CD4-positive, alpha-beta T cell treated with Interleukin-6 at 100 ng/mL for 8 hours (primary cell): Measurements from ENCODE around the gene LPAR3.

Experiments used
- DNase-seq: peaks from one replicate; pipeline ENCODE4 v3.0.0-alpha.2; 2020; ENCODE audit warnings: mixed read lengths, low spot score

The LPAR3 gene

DNA sequence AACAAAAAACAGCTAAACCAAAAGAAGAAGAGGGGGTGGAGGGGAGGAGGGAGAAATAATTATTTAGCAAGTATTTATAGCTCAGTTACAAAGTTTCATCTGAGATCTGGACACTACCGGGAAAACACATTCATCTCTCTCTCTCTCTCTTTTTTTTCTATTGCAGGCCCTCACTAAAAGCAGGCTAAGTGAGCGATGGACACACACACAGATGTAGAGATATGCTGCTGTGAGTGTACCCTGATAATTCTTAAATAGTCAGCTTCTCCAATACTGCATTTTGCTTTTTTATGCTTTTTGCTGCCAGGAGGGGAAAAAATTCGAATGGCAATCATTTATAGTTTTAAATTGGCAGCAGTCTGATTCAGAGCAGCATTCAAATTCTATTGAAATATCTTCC, 65.0 kb downstream of the LPAR3 start:
- no peak for DNase-seq

GRCh38 chr1:84827555-84827954, 65.5 kb downstream of the LPAR3 start:
- no peak for DNase-seq

DNA sequence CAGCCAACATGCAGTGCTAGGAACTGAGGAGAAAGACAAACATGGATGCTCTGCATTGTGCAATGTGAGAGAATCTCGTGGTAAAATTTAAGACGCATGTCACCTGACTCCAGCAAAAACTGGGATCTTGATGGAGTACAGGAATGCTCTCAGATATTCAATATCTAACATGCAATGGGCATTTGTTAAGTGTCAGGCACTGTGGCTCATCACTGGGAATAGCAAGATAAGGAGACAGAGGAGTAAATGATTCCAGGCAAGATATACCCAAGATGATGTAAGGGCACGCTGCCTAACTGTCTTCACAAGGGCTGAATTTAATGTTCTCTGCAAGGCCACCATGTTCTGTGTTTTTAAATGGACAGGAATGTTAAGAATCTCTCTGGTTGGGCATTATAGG, 67.8 kb downstream of the LPAR3 start:
- no peak for DNase-seq

DNA sequence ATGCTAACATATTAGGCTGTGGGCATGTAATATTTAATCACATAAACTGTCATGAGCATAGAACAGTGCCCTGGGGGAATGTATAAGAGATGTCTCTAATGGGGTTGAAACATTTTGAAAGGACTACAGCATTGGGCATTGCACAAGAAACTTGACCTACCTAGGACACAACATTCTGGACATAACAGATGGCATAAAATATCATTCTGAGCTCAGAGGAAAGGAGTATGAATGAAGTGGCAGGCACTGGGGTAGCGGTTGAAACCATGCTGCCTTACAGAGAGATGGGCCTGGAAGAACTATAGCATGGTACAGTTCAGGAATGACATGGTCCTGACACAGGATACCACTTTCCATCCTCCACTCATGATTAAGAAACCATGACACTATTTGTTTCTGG, 69.0 kb downstream of the LPAR3 start:
- no peak for DNase-seq

DNA sequence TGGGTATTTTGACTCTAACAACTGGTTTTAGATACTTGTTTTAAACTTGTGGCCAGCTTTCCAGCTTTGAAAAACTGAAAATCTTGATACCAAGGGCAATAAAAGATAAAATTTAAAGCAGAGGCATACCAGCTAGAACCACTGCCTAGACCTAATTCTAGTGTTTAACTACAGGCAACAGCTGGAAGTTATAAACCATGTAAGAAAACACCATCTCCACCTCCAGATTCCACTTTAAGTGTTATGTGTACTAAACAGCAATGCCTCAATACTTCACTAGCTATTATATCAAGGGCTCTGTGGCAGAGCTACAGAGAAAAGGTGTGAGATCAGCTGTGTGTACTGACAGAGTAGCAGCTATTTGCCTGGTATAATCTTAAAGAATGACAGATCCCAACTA, 69.5 kb downstream of the LPAR3 start:
- no peak for DNase-seq

- DNase-seq: no peak
These were observed 82.7 kb downstream of the LPAR3 start for GRCh38 chr1:84810343-84810742.

DNA sequence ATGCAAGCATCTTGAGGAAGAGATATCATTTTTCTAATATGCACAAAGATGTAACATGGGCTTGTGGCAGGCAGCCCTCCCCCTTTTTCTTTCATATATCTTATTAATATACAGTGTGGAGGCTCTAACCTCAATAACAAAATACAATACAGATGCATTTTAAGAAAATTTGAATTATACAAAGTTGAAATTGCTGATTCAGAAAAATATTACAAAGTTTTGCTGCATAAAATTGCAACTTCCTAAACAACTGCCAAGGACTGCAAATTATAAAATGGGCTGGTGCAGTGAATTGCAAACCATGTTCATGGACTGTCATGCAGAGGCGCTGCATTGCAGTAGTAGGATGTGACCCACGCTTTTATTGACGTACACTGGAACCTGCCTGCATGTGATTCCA, 84.0 kb downstream of the LPAR3 start:
- DNase-seq: no peak

DNA sequence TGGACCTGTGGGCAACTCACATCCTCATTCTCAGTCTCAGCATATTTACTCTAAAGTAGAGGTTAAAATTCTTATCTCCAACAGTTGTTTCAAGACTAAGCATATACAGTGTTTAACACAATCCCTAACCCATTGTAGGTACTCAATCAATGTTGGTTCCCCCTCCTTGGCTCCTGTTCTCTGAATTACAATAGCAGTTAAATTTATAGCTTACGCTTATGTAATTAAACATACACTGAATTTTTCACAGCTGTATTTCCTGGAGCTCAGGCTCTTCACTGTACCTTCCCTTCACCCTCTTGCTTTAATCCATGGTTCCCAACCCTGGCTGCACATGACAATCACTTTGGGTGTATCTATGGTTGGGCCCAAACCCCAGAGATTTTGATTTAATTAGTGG, 89.4 kb downstream of the LPAR3 start:
- DNase-seq: no peak

- DNase-seq: no peak
These were observed 90.3 kb downstream of the LPAR3 start for GRCh38 chr1:84802567-84803232.

DNA sequence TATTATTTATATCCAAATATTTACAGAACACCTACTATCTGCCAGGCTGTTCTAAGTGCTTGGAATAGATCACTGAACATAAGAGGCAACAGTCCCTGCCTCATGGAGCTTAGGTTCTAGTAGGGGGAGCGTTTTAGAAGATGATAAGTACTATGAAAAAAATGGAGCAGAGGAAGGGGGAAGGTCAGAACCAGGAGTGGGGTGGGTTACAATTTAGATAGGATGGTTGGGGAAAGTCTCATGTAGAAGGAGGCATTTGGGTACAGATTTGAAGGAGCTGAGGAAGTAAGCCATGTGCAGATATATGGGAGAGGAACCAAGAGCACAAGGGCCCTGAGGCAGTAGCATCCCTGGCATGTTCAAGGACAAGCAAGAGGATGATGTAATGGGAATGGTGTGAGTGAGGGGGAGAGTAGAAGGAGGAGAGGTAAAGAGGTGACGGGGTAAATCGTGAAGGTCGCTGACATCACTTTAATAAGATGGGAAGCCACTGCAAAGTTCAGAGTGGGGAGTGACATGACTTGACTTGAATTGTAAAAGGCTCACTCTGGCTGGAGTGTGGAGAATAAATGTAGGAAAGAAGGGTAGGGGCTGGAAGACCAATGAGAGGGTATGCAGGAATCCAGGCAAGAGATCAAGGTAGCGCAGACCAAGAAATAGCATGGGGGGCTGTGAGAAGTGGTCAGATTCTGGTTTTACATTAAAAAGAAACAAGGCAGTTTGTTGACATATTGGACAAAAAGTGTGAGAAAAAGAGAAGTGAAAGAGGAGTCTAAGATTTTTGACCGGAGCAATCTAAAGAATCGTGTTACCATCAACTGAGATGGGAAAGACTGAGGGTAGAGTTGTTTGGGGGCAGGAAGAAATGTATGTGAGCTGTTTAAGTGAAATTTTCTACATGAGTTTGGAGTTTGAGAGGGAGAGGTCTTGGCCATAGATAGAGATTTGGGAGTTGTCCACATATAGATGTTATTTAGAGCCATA, 92.6 kb downstream of the LPAR3 start:
- no peak for DNase-seq

- DNase-seq: no peak
These were observed 95.4 kb downstream of the LPAR3 start for GRCh38 chr1:84797603-84798002.

DNA sequence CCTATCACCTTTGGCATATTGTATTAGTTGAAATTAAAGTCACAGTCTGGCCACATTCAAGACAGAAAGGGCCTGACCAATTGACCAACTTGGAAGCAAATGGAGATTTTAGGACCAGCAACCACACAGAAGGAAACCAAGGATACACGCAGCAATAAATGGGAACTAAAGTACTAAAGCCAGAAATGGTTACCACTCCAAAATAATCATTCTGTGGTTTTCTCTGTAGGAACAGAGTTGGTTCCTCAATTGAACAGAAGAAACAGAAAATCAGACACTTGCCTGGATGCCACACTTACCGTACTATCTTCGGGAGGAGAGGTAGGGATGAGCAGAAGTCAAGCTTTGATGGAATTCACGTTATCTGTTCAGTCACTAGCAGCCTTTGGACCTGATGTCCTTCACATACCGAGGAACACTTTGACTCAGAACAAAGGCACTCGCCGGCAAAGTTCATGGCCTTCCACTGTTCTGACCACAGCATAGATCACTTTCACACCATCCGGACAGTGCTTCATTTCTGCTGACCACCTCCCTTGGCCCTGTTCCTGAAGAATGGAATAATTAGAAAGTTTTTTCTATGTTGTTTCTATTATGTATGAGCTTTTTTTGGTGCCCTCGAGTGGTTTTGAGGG, 96.9 kb downstream of the LPAR3 start:
- no peak for DNase-seq

DNA sequence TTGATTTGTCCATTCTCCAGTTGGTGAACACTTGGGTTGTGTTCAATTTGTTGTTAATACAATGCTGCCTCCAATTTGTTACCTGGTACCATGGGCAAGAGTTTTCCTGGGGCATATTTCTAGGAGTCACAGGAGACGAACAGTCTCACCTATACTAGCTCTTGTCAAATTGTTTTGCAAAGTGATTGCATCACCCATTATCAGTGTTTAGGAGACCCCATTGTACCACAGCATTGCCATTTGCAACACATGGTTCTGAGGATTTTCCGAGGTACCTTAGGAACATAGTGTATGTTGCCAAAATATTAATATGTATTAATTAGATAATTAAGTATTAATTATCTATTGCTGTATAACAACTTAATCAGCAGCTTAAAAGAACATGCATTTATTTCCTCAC, 97.8 kb downstream of the LPAR3 start:
- no peak for DNase-seq

- DNase-seq: no peak
These were observed 100.6 kb downstream of the LPAR3 start for GRCh38 chr1:84792421-84792820.

DNA sequence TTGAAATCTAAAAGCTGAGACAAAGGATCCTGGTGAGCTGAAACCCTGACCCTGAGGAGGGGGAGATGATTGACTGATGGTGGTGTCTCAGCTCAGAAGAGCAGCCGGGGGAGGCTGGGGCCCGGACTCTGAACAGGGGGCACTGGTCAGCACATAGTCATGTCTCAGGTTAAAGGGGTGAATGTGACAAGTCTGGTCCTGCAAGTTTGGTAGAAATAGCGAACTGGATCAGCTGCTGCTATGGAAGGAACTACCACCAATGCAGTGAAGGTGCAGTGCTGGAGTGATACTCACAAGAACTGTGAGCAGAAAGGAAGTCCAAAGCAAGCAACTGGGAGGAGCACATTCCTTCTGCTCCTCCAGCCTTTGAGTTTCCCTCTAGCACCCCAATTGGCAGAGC, 104.0 kb downstream of the LPAR3 start:
- DNase-seq: no peak

DNA sequence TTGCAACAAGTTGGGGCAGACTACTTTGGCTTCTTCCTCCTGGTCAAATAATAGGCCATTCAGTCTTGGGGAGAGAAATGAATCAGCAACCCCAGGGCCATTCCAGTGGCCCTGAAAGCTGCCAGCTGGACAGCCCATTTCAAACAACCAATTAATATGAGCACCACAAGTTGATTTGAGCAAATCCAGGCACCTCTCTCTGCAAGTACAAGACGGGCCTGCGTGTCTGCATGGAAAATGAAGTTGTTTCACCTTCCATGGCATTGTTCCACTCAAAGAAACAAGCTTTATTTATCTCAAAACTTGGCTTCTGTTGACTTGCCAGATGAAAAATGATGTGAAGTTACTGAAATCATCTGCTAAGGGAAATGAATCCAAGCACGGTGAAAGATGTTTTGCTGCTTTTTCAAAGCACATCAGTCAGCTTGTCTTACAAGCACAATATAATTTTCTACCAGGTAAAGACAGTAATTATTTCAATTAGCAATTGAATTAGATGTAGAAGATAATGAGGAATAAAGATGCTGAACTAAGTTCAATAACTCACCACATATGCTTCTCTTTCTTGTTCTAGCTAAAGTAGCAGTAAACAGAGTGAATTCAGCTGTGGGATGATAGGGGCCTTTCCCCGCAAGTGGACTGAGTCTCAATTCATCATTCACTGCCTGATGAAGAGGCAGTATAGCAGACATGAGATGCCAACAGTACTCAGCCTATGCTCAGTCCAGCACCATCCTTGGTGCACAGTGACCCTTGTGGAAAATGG, 107.6 kb downstream of the LPAR3 start:
- DNase-seq: no peak

DNA sequence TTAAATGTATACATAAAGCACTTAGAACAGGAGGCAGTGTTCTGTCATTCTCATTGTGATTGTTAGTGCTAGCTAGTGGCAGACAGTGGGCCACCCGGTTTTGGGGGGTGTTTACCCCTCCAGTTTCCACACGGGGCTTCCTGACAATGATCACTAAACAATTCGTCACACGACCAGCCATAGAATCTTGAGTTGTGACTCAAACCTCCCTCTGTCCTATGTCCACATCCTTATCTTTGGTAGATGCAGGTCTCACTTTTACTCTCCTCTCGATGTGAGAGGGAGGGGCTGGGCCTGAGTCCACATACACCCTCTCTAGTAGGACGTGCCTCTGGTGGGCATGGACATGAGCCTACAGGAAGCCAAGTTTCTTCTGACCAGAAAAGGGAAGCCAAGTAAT, 110.1 kb downstream of the LPAR3 start:
- no peak for DNase-seq

DNA sequence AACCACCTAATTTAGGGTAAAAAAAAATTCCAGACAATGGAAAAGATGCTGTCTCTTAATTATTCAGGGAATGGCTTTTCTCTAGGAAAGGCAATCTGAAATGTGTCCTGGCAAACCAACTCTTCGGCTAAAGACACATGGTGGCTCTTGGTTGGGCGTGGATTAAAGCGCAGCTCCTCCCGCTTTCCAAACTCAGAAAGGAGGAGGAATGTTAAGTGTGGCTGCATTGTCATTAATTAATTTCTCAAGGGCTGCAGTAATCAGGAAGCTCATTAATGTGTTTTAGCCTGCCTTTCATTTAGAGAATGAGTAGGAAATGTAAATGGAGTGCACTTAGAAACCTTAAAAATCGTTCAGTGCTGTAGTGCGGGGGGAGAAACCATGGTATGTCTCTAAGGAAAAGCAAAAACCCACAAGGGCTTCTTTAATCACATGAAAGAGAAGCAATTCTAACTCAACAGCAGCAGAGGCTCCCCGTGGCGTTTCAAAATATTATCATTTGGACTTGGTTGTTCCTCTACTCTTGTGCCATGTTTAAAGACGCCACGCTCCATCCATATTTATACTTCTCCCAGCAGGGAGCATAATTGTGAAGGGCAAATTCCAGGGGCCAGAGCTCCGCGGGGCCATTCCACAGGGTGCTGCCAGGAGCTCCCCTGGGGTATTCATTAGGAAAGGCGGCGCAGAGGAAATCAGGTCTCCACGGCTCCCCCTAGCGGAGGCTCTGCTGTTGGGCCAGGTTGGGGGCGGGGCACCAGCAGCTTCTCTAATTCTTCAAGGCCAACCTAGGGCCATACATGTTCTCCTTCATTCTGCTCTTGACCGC, 110.8 kb downstream of the LPAR3 start:
- peak; percentile 71 for DNase-seq

DNA sequence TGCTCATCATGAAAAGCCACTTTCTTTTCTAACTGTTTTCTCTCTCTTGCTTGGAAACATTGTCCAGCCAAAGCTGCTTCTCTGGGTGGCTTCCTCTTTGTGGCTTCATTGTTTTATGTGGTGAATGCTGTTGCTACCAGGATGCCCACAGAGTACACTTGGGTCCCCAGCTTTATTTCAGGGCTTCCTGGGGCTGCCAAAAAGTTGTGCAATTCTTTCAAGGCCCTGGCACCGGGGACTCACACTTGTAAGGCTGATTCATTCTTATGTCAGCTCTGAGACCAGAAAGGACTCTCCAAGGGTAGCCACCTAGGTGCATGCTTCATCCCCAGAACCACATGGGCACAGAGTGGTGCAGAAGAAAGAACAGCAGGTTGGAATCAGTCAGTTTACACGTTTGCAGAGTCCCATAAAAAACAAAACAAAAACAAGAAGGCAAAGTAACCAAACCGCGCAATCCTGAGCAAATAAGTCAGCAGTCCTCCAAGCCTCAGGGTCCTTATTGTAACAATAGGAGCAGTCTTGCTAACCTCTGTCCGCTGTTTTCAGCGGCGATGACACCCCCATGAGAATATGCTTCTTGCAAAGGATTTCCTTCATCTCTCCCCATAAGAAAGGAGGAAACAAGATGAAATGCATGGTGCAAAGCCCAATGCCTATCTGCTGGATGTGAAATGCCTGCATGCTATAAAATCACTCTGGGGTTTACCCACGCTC, 112.8 kb downstream of the LPAR3 start:
- DNase-seq: no peak

GRCh38 chr1:84776639-84777038, 116.4 kb downstream of the LPAR3 start:
- DNase-seq: no peak

GRCh38 chr1:84775535-84775920, 117.5 kb downstream of the LPAR3 start:
- no peak for DNase-seq
